DMS53 (cell line): Measurements from ENCODE around the gene SLC4A8.
A peak's percentile ranks its signal among the peaks of the same experiment; 100 is the strongest.
"Not testable (repeated sequence)": the region's sequence is repeated elsewhere in the genome, so short reads cannot be mapped to it uniquely, and the experiment has no call there.

Source experiments
- DNase-seq: peaks from one replicate; lab custom pipeline; 2025; lab: John Stamatoyannopoulos, UW

Gene SLC4A8

DNA sequence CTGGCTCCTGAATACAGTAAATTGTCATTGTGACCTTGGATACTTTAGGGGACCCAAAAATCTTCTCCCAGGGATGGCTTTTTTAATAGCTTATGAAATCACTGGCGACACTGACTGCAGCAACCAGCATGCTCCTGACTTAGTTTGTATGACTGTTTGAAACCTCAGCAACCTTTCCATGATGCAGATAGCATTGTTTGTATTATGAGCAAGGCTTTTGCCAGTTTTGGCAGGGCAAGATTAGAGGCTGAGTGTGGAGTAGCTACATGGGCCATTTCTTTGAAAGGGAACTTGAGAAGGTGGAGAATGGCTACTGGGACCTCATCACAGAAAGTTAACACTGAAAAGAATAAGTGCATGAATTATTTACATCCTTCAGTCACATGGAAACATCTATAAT is 50.9 kb downstream of the SLC4A8 start:
- DNase-seq: no peak

- no peak for DNase-seq
Measured at GRCh38 chr12:51480978-51481377, 56.3 kb downstream of the SLC4A8 start.

DNA sequence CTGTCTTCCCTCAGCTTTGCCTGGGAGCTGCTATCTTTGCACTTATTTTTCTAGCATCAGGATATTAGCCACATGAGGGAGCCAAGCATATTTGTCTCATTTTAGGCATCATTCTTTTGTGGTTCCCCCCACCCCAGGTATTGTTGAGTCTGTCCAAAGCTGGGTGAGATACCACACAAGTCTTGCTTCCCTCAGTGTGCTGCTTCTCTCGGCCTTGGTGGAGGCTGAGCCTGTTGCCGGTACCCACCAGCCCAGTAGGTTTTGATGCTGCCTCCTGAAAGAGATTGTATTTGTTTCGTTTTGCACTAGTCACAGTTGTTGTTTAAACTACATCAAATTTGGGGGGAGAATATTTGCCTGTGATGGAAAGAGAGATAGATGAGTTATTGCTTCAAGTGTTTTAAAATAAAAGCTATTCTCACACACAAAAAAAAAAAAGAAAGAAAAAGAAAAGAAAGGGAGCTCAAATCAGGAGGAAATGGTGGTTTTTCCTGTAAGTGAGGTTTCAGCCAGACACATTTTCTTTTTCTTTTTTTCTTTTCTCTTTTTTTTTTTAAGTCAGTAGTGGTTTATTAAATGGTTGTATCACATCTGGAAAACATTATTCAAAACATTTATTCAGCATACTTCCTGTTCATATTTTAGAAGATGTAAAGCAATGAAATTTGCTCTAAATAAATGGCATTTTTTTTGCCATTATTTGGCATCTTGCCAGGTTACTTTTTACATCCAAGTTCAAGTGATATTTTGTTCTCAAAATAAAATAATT is 58.5 kb downstream of the SLC4A8 start:
- DNase-seq: no peak

- no peak for DNase-seq
Measured at GRCh38 chr12:51484119-51484518, 59.5 kb downstream of the SLC4A8 start.

DNA sequence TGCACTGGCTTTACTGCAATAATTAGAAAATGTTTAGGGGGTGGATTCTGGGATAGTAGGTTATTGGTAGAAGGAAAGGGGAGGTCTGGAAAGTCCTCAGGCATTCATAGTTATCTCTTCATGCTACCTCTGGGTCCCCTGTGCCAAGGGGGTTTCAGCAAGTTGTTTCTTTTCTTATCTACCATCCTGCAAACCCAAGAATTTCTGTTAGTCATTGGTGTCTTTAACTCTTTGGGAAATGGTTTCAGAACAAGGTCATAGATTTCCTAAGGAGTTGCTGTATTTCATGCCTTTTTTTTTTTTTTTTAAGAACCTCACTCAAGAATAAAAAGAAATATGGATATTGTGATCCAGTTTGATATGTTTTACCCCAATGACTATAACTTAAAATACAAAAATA is 63.6 kb downstream of the SLC4A8 start:
- no peak for DNase-seq

DNA sequence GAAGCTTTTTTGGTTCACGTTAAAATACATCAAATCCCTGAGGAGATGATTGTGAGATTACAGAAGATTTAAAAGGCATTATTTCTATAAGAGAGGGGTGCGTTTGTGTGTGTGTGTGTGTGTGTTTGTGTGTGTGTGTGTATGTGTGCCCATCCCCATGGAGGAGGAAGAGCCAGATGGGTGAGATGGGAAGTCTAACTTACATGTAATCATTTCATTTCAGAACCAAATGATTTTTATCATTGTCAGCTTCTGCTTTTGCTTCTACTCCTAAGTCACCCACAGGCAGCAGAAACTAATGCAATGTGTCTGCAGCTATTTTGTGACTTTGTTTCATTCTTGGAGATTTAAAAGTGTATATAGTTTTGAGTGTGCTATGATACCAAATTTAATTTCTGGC is 68.7 kb downstream of the SLC4A8 start:
- DNase-seq: no peak

- DNase-seq: no peak
Measured at GRCh38 chr12:51496895-51497294, 72.3 kb downstream of the SLC4A8 start.

GRCh38 chr12:51504851-51505250 is 80.2 kb downstream of the SLC4A8 start:
- no peak for DNase-seq

DNA sequence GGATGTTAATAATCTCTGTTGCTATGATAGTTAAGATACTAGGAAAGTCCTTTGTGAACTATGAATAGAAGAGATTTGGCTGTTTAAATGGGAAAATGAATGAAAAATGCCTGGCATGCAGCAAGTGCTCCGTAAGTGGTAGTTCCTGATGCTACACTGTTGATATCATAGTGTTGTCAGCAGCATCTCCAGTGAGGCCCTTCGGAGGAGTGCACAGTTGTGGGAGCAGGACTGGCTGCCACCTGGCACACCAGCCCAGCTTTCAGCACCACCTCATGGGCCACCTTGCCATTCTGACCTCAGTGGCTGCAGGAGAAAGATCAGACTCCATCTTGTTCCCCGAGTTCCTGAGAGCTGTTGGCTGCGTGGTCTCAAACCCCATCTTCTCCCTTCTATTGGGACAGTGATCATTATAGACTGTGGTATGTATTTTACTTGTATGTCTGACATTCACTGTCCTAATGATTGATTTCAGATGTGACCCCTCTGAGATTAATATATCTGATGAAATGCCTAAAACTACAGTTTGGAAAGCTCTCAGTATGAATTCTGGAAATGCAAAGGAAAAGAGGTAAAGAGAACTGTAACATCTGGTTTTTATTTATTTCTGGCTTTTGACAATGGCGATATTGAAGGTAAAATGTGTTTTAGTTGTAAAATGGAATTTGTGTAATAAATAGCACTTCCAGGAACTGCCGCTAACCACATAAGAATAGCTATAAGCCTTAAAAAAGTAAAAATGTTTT is 80.9 kb downstream of the SLC4A8 start:
- DNase-seq: no peak

DNA sequence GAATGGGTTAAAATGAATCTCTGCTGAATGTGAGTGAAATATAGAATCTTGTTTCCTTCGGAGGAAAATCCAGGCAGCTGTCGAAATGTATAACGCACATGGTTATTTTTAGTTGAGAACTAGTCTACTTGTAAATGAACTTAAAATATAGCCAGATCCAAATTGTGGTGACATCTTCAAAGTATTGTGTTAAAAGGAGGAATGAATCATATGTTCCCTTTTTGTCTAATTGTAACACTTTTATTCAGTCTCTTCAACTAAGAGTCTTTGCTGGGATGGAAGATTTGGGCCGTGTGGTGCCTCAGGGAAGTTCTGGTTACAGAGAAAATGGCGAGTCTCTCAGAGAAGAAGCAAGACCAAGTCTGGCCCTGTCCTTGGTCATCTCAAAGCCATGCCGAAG is 82.5 kb downstream of the SLC4A8 start:
- no peak for DNase-seq

DNA sequence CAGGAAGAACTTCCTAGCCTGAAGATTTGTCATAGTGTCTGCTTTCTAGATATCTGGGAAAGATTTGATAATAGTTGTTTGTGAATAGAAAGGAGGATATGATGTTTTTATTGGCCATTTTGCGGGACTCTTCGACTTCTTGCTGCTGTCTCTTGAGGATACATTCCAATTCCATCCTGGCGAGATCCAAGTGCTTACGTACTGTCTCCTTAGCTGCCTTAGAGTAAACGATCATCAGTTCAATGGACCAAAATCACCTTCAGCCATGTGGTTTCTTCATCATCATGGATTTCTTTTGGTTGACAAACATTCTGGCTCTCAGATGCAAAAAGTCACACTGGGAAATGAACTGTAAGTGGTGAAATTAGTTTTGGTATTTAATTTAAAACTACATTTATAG is 83.7 kb downstream of the SLC4A8 start:
- DNase-seq: no peak

- DNase-seq: no peak
Measured at GRCh38 chr12:51511546-51512260, 87.1 kb downstream of the SLC4A8 start.

DNA sequence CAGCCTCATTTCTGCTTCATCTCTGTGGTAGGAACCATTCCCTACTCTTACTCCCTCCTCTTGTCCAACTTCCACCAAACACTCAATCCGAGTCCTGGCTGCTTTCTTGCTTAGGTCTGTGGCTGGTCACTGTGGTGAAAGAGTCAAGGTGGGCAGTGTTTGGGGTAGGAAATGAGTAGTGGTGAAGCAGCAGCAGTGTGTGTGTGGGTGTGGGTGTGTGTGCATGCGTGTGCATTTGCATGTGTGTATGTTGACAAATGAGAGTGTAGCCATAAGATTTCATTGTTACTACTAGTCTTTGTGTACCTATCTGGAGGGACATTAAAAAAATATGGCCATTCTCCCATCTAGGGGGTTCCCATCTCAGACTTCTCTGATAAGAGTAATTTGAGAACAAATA is 87.8 kb downstream of the SLC4A8 start:
- DNase-seq: no peak

GRCh38 chr12:51515037-51515436 is 90.4 kb downstream of the SLC4A8 start:
- not testable (repeated sequence) for DNase-seq

- DNase-seq: no peak
Measured at GRCh38 chr12:51517316-51517715, 92.7 kb downstream of the SLC4A8 start.

DNA sequence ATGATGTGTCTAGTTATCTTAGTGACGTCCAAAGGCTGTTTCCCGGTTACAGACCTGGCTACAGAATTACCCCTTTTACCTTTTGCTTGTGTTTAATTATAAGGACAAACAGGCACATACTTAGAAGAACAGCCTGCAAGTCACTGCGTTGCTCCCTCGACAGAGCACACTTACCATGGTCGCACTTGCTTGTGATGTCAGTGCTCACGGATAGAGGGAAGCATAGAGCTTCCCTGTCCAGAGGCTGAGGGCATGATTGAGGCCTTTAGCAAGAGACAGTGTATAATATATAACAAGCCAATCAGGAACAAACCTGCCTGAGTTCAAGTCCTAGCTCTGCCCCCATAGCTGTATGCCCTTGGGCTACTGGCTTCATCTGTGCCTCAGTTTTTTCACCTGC is 93.2 kb downstream of the SLC4A8 start:
- DNase-seq: no peak

- DNase-seq: no peak
Measured at GRCh38 chr12:51519755-51520154, 95.1 kb downstream of the SLC4A8 start.

DNA sequence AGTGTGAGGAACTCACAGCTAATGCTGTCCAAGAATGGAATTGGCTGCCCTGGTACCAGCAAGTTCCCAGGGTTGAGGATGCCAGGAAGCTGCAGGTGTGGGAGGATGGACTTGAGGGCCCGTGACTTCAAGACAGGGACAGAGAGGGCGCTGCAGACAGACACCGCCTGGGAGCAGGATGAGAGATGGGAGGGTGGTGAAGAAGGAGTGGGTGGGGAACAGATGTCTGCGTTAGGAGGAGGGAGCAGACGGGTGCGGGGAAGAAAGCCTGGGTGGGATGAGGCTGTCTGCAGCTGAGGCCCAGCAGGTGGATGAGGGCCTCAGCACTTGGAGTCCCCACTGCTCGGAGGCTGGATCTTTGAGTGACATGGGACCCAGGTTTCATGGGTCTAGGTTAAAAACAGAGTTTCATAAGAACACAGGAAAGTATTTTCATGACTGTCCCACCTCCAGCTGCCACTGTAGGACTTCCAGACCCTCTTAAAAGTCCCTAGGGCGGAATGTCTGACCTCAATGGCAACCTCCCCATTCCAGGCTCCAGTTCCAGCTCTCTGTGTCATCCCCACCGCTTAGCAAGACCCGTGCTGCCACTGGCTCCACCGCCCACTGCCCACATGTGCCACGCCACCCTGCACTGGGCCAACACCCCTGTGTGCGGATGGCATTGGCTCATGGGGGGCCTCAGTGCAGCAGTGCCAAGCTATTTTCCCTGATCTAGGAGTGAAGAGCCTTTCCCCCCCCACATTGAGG is 96.1 kb downstream of the SLC4A8 start:
- no peak for DNase-seq

DNA sequence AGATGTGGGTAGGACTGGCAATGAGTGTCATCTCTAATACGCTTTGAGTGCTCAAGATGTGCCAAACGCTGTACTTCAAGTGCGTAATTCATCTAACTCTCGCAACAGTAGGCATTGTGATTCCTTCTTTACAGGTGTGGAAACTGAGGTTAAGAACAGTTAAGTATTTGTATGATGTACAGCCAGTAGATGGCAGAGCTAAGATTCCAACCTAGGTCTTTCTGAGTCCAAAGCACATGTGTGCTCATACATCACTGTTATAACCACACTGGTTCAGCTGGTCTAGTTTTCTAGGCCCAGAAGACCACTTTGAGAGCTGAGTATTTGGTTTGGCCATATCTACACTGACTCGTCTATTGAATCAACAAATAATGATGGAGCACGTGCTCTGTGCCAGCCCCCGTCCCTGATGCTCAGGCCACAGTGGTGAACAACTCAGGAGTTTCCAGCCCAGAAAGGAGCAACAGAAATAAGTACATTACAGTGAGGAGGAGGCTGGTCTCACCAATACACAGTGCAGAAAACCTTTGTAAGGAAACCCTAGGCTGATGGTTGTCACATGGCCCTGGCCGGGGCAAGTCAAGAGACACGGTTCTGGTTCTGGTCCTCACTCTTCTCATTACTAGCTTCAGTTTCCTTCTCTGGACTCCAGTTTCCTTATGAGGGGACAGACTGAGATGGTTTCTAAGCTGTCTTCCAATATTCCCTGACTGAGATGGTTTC is 97.1 kb downstream of the SLC4A8 start:
- peak; percentile 17 for DNase-seq

- no peak for DNase-seq
Measured at GRCh38 chr12:51522696-51523095, 98.1 kb downstream of the SLC4A8 start.

- DNase-seq: no peak
Measured at GRCh38 chr12:51524386-51524901, 99.8 kb downstream of the SLC4A8 start.
